ENCODE data around the gene PDCD10. TPM values are rescaled to one million over a fixed set of nuclear protein-coding genes. Genes with fewer than 3 reads are reported as not detected.

PDCD10 gene
- total and polyA plus RNA-seq, 2 experiments from 2014 or later: 58.2 to 89.6 TPM

- H3K4me2 ChIP-seq: no peak overlapping the region
- no peaks in the 10 kb centered on the region for H4K20me1 ChIP-seq (ENCODE audit: insufficient read depth, poor library complexity, severe bottlenecking)
- H3K79me2 ChIP-seq: no peaks in the 10 kb centered on the region
- TF ChIP-seq CTCF (IDR thresholded peaks at IDR 0.05; ENCODE audit: poor library complexity) (no peak), EZH2phosphoT487 (IDR thresholded peaks at IDR 0.05; ENCODE audit: low read depth, severe bottlenecking, unreplicated experiment) (no peak), EZH2 (IDR thresholded peaks at IDR 0.05; ENCODE audit: borderline replicate concordance) (no peak)
- H3K9me3 ChIP-seq (ENCODE audit: low read depth): no peaks in the 10 kb centered on the region
- H3K9me2 ChIP-seq (replicated peaks; ENCODE audit: insufficient read depth): no peaks in the 10 kb centered on the region
- DNase-seq (ENCODE audit: low spot score): no peak
- no peaks in the 10 kb centered on the region for H3K27me3 ChIP-seq
- WGBS (ENCODE audit: low lambda C conversion rate, missing lambda C conversion rate): 90% methylated on average over 3 of the region's 3 CpGs
- no peak overlapping the region for H3K27ac ChIP-seq
- H3K36me3 ChIP-seq (replicated peaks; ENCODE audit: insufficient read depth, low read depth): no peaks in the 10 kb centered on the region
- no peak overlapping the region for H2AFZ ChIP-seq
- no peaks in the 10 kb centered on the region for H3K4me1 ChIP-seq (ENCODE audit: insufficient read depth)
- H3K4me3 ChIP-seq: no peak overlapping the region
Measured at GRCh38 chr3:167772992-167773391, 38.3 kb upstream of the PDCD10 start.

- no peaks in the 10 kb centered on the region for H3K4me1 ChIP-seq (ENCODE audit: insufficient read depth)
- H3K9me3 ChIP-seq (ENCODE audit: low read depth): no peaks in the 10 kb centered on the region
- H3K9me2 ChIP-seq (replicated peaks; ENCODE audit: insufficient read depth): no peaks in the 10 kb centered on the region
- no peaks in the 10 kb centered on the region for H3K27me3 ChIP-seq
- no peak for DNase-seq (ENCODE audit: low spot score)
- no peak for TF ChIP-seq EZH2 (IDR thresholded peaks at IDR 0.05; ENCODE audit: borderline replicate concordance)
- no peak for TF ChIP-seq CTCF (IDR thresholded peaks at IDR 0.05; ENCODE audit: poor library complexity)
- TF ChIP-seq EZH2phosphoT487 (IDR thresholded peaks at IDR 0.05; ENCODE audit: low read depth, severe bottlenecking, unreplicated experiment): no peak
- H3K79me2 ChIP-seq: no peaks in the 10 kb centered on the region
- no peaks in the 10 kb centered on the region for H4K20me1 ChIP-seq (ENCODE audit: insufficient read depth, poor library complexity, severe bottlenecking)
- no peak overlapping the region for H3K4me3 ChIP-seq
- WGBS (ENCODE audit: low lambda C conversion rate, missing lambda C conversion rate): 44% methylated on average over 2 of the region's 2 CpGs
- no peaks in the 10 kb centered on the region for H3K36me3 ChIP-seq (replicated peaks; ENCODE audit: insufficient read depth, low read depth)
- no peak overlapping the region for H3K27ac ChIP-seq
- H2AFZ ChIP-seq: no peak overlapping the region
- no peak overlapping the region for H3K4me2 ChIP-seq
Measured at GRCh38 chr3:167762296-167762695, 27.6 kb upstream of the PDCD10 start.

GRCh38 chr3:167761302-167761701, 26.6 kb upstream of the PDCD10 start:
- Histone ChIP-seq H3K27ac (no peak overlapping the region), H3K9me2 (replicated peaks; ENCODE audit: insufficient read depth) (no peaks in the 10 kb centered on the region)

More at GRCh38 chr3:167761302-167761701, 26.6 kb upstream of the PDCD10 start:
- Histone ChIP-seq H3K27me3 (no peaks in the 10 kb centered on the region), H3K4me1 (ENCODE audit: insufficient read depth) (no peaks in the 10 kb centered on the region), H3K9me3 (ENCODE audit: low read depth) (no peaks in the 10 kb centered on the region), H2AFZ (no peak overlapping the region), H4K20me1 (ENCODE audit: insufficient read depth, poor library complexity, severe bottlenecking) (no peaks in the 10 kb centered on the region), H3K4me3 (no peak overlapping the region), H3K4me2 (no peak overlapping the region), H3K36me3 (replicated peaks; ENCODE audit: insufficient read depth, low read depth) (no peaks in the 10 kb centered on the region), H3K79me2 (no peaks in the 10 kb centered on the region)
- WGBS (ENCODE audit: low lambda C conversion rate, missing lambda C conversion rate): 74% methylated on average over 1 of the region's 1 CpG
- no peak for DNase-seq (ENCODE audit: low spot score)
- TF ChIP-seq EZH2phosphoT487 (IDR thresholded peaks at IDR 0.05; ENCODE audit: low read depth, severe bottlenecking, unreplicated experiment) (no peak), EZH2 (IDR thresholded peaks at IDR 0.05; ENCODE audit: borderline replicate concordance) (no peak), CTCF (IDR thresholded peaks at IDR 0.05; ENCODE audit: poor library complexity) (no peak)
